ENCODE data around the gene MOV10. TPM values are rescaled to one million over a fixed set of nuclear protein-coding genes. Genes with fewer than 3 reads are reported as not detected.

MOV10 gene
- total and polyA plus RNA-seq, 10 of the 15 experiments (the other 5 are each of a cell fraction or from before 2014, with no cell fraction given), result 21.0 to 80.3 (median 49.8) TPM

GRCh38 chr1:112702420-112703261, 28.2 kb downstream of the MOV10 start:
- intact Hi-C loops (cut with micrococcal nuclease; ENCODE audit: unreplicated experiment), result no loop called here
- FAIRE-seq, result no peak
- H3K4me2 ChIP-seq (ENCODE audit: control insufficient read depth, insufficient read depth), result no peak overlapping the region
- H3K4me3 ChIP-seq, result no peak overlapping the region
- no peak for DNase-seq (ENCODE audit: low read depth, low spot score)
- no peak for ATAC-seq
- H3K9ac ChIP-seq (ENCODE audit: control insufficient read depth, insufficient read depth, low read length), result no peak overlapping the region
- H3K9me3 ChIP-seq (replicated peaks; ENCODE audit: control insufficient read depth, insufficient read depth, low read length), result no peaks in the 10 kb centered on the region
- no peak overlapping the region for H3K27ac ChIP-seq (ENCODE audit: control insufficient read depth, insufficient read depth)
- H2AFZ ChIP-seq (ENCODE audit: control insufficient read depth, low read depth, low read length), result no peak overlapping the region
- SMC1A ChIA-PET (ENCODE audit: uncharacterized antibody, unreplicated experiment), result interaction anchor here (0.6 to 4.0 kb wide), 6 partner anchors 24 to 311 kb away, joined by 3 to 28 read pairs (median 4); partner anchors contain the start of gene MOV10
- 82% methylated on average over 12 of the region's 12 CpGs for WGBS (ENCODE audit: insufficient coverage, insufficient replicate concordance, low lambda C conversion rate, missing lambda C conversion rate)
- peaks cover 0 to 17% of the 10 kb centered on the region in 2 experiments; a peak in 3 of 4 replicates for H3K36me3 ChIP-seq (ENCODE audit: control insufficient read depth in 2 of 2, insufficient read depth in 2 of 2, low read length in 1 of 2)
- no peaks in the 10 kb centered on the region for H3K27me3 ChIP-seq (replicated peaks in 1 of 2; ENCODE audit: control insufficient read depth in 2 of 2, insufficient read depth in 2 of 2, low read length in 1 of 2)
- peaks cover 36% of the 10 kb centered on the region for H3K4me1 ChIP-seq (ENCODE audit: control insufficient read depth, insufficient read depth, low read length)
- in situ Hi-C loops (cut with MboI), result no loop called here
- no peaks in the 10 kb centered on the region for H4K20me1 ChIP-seq (ENCODE audit: control insufficient read depth, insufficient read depth)
- POLR2A ChIA-PET, result interaction anchor here (0.6 to 3.6 kb wide), 5 partner anchors 28 to 84 kb away, joined by 3 to 26 read pairs (median 4); partner anchors contain the start of genes CAPZA1, MOV10 and ST7L
- CTCF ChIA-PET, result interaction anchor here (0.9 to 5.6 kb wide), 6 partner anchors 13 to 311 kb away, joined by 3 to 48 read pairs (median 3); partner anchors contain the start of gene PPM1J
- TF ChIP-seq POLR2A (IDR thresholded peaks at IDR 0.05; ENCODE audit: low read depth, low read length), result 0 out of 2 replicates have a peak, but pooled peaks have one; percentile 39
- no peak for TF ChIP-seq RAD51 (IDR thresholded peaks at IDR 0.05)
- TF ChIP-seq CREB1 (IDR thresholded peaks at IDR 0.05; ENCODE audit: low read depth), result peak; percentile 15; the same call in 1 of the 2 replicates
- no peak for TF ChIP-seq MAX (IDR thresholded peaks at IDR 0.05; ENCODE audit: low read depth, low read length)
- TF ChIP-seq NKRF (conservative IDR thresholded peaks at IDR 0.05), result no peak
- no peak for TF ChIP-seq ZNF384 (IDR thresholded peaks at IDR 0.05; ENCODE audit: borderline replicate concordance, low read depth, low read length)
- TF ChIP-seq MEF2A (IDR thresholded peaks at IDR 0.05; ENCODE audit: insufficient read depth, low read depth, low read length), result no peak
- RAD21 ChIA-PET (ENCODE audit: unreplicated experiment), result interaction anchor here (2.7 to 4.1 kb wide), 3 partner anchors 12 to 28 kb away, joined by 14 to 42 read pairs (median 22); partner anchors contain the start of genes MOV10 and PPM1J
- peaks cover 33% of the 10 kb centered on the region for H3K79me2 ChIP-seq (ENCODE audit: control insufficient read depth, insufficient read depth, low read length)
- TSS peak; percentile 15 for BruUV-seq (replicated peaks)

All from GM12878 (cell line).